ENCODE measurements around the gene SFTPB.

Gene SFTPB

DNA sequence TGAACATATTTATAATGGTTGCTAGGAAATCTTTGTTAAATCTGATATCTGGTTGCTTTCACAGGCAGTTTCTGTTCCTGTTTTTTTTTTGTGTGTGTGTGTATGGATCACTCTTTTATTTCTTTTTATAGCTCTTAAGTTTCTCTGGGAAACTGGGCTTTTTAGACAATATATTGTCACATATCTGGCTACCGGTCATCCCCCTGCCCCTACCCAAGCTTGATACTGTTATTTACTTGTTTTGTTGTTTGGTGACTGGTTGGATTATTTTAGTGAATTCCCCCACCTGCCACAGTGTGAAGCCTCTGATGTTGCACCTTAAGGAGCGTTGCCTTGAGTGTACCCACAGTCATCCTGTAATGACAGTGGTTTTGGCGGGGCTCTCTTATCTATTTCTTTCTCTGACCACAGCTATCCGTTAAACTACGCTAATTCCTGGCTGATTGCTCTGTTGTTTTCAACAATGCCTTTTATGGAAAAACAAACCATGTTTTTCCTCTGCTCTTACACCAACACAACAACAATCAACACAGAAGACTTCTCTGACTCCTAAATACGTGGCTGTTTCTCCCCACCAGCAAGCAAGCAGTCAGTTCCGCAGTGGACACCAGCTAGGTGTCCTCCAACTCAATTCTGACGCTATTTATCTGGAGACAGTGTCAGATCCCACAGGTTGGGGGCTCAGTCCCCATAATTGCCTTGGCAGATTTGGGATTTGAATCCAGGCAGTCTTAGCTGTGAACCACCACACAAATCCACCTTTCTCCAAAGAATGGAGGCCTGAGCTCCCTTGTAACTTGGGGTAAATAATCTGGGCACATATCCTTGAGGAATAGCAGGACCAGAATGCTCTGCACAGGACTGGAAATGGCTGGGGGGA is 37.0 kb upstream of the SFTPB start:
- no peak for TF ChIP-seq POLR2AphosphoS5 (IDR thresholded peaks at IDR 0.05; ENCODE audit: borderline replicate concordance, low read depth, low read length)
- TF ChIP-seq EZH2 (IDR thresholded peaks at IDR 0.05), result no peak
- TF ChIP-seq FOXP2 (optimal IDR thresholded peaks at IDR 0.05; ENCODE audit: control extremely low read depth, extremely low read length, insufficient read depth), result no peak
- Histone ChIP-seq H3K4me3 (no peak overlapping the region), H3K27ac (no peak overlapping the region), H3K36me3 (ENCODE audit: insufficient read depth, low read length) (no peaks in the 10 kb centered on the region), H3K9me3 (ENCODE audit: low read depth, low read length) (no peaks in the 10 kb centered on the region), H3K9ac (ENCODE audit: insufficient read length) (no peak overlapping the region)
- no peak for DNase-seq (ENCODE audit: low read depth, low spot score)

DNA sequence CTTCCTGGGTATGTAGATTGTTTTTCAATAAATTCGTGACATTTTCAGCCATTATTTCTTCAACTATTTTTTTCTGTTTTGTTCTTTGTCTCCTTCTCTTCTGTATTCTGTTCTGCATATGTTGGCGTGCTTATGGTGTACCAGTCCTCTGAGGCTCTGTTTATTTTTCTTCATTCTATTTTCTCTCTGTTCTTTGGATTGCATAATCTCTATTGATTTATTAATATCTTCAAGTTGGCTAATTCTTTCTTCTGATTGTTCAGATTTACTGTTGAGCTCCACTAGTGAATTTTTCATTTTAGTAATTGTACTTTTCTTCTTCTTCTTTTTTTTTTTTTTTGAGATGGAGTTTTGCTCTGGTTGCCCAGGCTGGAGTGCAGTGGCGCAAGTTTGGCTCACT is 36.0 kb upstream of the SFTPB start:
- no peak overlapping the region for H3K4me3 ChIP-seq
- no peaks in the 10 kb centered on the region for H3K36me3 ChIP-seq (ENCODE audit: insufficient read depth, low read length)
- DNase-seq (ENCODE audit: low read depth, low spot score), result no peak
- peak overlapping the region; percentile 86 for H3K27ac ChIP-seq
- no peaks in the 10 kb centered on the region for H3K9me3 ChIP-seq (ENCODE audit: low read depth, low read length)
- no peak for TF ChIP-seq EZH2 (IDR thresholded peaks at IDR 0.05)
- TF ChIP-seq FOXP2 (optimal IDR thresholded peaks at IDR 0.05; ENCODE audit: control extremely low read depth, extremely low read length, insufficient read depth), result no peak
- no peak for TF ChIP-seq POLR2AphosphoS5 (IDR thresholded peaks at IDR 0.05; ENCODE audit: borderline replicate concordance, low read depth, low read length)
- H3K9ac ChIP-seq (ENCODE audit: insufficient read length), result no peak overlapping the region

DNA sequence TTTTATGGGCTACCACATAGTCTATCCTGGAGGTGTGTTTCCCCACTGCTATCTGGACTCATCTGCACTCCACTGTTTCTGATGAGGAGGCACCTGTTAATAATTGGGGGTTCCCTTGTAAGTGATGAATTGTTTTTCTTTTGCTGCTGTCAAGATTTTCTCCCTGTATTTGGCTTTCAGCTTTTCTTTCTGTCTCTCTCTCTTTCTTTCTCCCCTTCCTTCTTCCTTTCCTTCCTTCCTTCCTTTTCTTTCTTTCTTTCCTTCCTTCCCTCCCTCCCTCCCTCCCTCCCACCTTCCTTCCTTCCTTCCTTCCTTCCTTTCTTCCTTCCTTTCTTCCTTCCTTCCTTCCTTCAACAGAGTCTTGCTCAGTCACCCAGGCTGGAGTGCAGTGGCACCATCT is 35.3 kb upstream of the SFTPB start:
- peak overlapping the region; percentile 86 for H3K27ac ChIP-seq
- peak overlapping the region; percentile 27 for H3K9ac ChIP-seq (ENCODE audit: insufficient read length)
- H3K4me3 ChIP-seq, result peak overlapping the region; percentile 54
- no peak for DNase-seq (ENCODE audit: low read depth, low spot score)
- H3K9me3 ChIP-seq (ENCODE audit: low read depth, low read length), result no peaks in the 10 kb centered on the region
- no peaks in the 10 kb centered on the region for H3K36me3 ChIP-seq (ENCODE audit: insufficient read depth, low read length)
- TF ChIP-seq EZH2 (IDR thresholded peaks at IDR 0.05) (no peak), POLR2AphosphoS5 (IDR thresholded peaks at IDR 0.05; ENCODE audit: borderline replicate concordance, low read depth, low read length) (no peak), FOXP2 (optimal IDR thresholded peaks at IDR 0.05; ENCODE audit: control extremely low read depth, extremely low read length, insufficient read depth) (no peak)

DNA sequence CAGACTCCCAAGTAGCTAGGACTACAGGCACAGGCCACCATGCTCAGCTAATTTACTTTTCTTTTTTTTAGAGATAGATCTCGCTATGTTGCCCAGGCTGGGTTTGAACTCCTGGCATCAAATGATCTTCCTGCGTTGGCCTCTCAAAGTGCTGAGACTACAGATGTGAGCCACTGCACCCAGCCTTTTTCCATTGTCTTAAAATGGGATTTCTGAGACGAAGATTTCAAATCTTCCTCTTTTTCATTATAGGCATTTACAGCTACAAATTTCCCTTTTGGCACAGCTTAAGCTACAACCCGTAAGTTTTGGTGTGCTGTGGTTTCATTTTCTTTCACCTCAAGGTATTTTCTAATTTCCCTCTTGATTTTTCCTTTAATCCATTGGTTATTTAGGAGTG is 34.8 kb upstream of the SFTPB start:
- no peak for TF ChIP-seq FOXP2 (optimal IDR thresholded peaks at IDR 0.05; ENCODE audit: control extremely low read depth, extremely low read length, insufficient read depth)
- no peak for TF ChIP-seq POLR2AphosphoS5 (IDR thresholded peaks at IDR 0.05; ENCODE audit: borderline replicate concordance, low read depth, low read length)
- no peak for TF ChIP-seq EZH2 (IDR thresholded peaks at IDR 0.05)
- Histone ChIP-seq H3K27ac (peak overlapping the region; percentile 86), H3K4me3 (peak overlapping the region; percentile 54), H3K9me3 (ENCODE audit: low read depth, low read length) (no peaks in the 10 kb centered on the region), H3K36me3 (ENCODE audit: insufficient read depth, low read length) (no peaks in the 10 kb centered on the region), H3K9ac (ENCODE audit: insufficient read length) (peak overlapping the region; percentile 27)
- DNase-seq (ENCODE audit: low read depth, low spot score), result no peak

DNA sequence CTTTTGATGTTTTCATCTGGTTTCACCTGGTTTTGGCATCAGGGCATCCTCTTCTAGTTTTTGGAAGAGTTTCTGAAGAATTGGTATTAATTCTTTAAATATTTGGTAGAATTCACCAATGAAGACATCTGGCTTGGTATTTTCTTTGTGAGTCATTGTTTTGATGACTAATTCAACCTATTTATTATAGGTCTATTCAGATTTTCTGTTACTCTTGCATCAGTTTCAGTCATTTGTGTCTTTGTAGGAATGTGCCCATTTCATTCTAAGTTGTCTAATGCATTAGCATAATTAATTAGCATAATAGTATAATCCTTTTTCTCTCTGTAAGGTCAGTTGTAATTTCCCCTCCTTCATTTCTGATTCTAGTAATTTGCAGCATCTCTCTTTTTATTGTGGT is 34.2 kb upstream of the SFTPB start:
- peak overlapping the region; percentile 86; the same call in 1 of the 2 replicates for H3K27ac ChIP-seq
- H3K9ac ChIP-seq (ENCODE audit: insufficient read length), result no peak overlapping the region
- no peaks in the 10 kb centered on the region for H3K36me3 ChIP-seq (ENCODE audit: insufficient read depth, low read length)
- no peak for DNase-seq (ENCODE audit: low read depth, low spot score)
- H3K9me3 ChIP-seq (ENCODE audit: low read depth, low read length), result no peaks in the 10 kb centered on the region
- TF ChIP-seq EZH2 (IDR thresholded peaks at IDR 0.05), result no peak
- no peak for TF ChIP-seq FOXP2 (optimal IDR thresholded peaks at IDR 0.05; ENCODE audit: control extremely low read depth, extremely low read length, insufficient read depth)
- no peak for TF ChIP-seq POLR2AphosphoS5 (IDR thresholded peaks at IDR 0.05; ENCODE audit: borderline replicate concordance, low read depth, low read length)
- no peak overlapping the region for H3K4me3 ChIP-seq

DNA sequence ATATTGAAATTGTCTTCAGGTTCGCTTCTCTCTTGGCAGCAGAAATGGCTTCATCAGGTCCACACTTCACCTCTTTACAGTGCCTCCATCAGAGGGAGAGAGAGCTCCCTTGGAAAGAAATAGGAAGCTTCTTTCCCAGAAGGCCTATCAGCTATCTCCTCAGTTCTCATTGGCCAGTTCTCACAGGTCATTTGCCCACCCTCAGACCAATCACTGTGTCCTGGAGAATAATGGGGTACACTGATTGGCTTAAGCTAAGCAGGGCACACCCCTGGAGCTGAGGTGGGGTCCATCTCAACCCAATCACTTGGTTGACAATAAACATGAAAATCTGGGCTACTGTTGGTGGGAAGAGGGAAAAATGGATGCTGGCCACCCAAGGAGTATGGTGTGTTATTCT is 31.3 kb upstream of the SFTPB start:
- no peak for DNase-seq (ENCODE audit: low read depth, low spot score)
- Histone ChIP-seq H3K27ac (no peak overlapping the region), H3K36me3 (ENCODE audit: insufficient read depth, low read length) (no peaks in the 10 kb centered on the region), H3K4me3 (no peak overlapping the region), H3K9ac (ENCODE audit: insufficient read length) (no peak overlapping the region), H3K9me3 (ENCODE audit: low read depth, low read length) (no peaks in the 10 kb centered on the region)
- no peak for TF ChIP-seq EZH2 (IDR thresholded peaks at IDR 0.05)
- no peak for TF ChIP-seq FOXP2 (optimal IDR thresholded peaks at IDR 0.05; ENCODE audit: control extremely low read depth, extremely low read length, insufficient read depth)
- no peak for TF ChIP-seq POLR2AphosphoS5 (IDR thresholded peaks at IDR 0.05; ENCODE audit: borderline replicate concordance, low read depth, low read length)

DNA sequence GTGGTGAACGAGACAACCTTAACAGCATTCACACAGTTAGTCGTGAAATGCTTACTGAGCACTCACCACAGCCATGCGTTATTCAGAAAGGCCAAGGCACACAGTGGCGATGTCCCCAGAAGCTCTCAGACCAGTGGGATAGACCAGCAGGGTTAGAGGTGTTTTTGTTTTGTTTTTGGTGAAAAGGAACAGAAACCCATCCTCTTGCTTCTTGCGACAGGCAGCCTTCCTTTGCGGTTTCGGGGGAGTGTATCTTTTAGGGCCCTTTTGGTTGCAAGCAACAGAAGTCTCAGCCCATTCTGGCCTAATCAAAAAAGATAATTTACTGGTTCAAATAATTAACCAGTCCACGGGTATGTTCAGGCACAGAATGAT is 30.9 kb upstream of the SFTPB start:
- H3K36me3 ChIP-seq (ENCODE audit: insufficient read depth, low read length), result no peaks in the 10 kb centered on the region
- DNase-seq (ENCODE audit: low read depth, low spot score), result no peak
- H3K4me3 ChIP-seq, result no peak overlapping the region
- no peak overlapping the region for H3K27ac ChIP-seq
- TF ChIP-seq FOXP2 (optimal IDR thresholded peaks at IDR 0.05; ENCODE audit: control extremely low read depth, extremely low read length, insufficient read depth) (no peak), POLR2AphosphoS5 (IDR thresholded peaks at IDR 0.05; ENCODE audit: borderline replicate concordance, low read depth, low read length) (no peak), EZH2 (IDR thresholded peaks at IDR 0.05) (no peak)
- no peaks in the 10 kb centered on the region for H3K9me3 ChIP-seq (ENCODE audit: low read depth, low read length)
- no peak overlapping the region for H3K9ac ChIP-seq (ENCODE audit: insufficient read length)

DNA sequence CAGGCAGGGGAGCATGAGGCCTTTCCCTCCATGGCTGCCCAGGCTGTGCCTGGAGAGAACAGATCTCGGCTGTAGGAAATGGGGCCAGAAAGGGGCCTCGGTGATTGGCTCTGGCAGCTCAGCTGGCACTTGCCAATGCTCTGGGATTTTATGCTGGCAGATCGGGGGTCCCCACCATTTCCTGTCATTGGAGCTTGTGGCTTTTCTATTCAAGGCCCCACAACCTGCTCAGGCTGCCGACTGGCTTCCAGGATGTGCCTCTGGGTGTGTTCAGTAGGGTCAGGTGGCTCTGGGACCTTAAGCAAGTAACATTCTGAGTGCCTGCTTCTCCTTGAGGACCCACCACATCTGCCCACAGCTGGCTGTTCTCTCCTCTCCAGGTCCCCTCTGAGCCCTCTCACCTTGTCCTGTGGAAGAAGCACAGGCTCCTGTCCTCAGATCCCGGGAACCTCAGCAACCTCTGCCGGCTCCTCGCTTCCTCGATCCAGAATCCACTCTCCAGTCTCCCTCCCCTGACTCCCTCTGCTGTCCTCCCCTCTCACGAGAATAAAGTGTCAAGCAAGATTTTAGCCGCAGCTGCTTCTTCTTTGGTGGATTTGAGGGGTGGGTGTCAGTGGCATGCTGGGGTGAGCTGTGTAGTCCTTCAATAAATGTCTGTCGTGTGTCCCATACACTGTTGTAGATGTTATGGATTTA is 30.3 kb upstream of the SFTPB start:
- H3K27ac ChIP-seq, result no peak overlapping the region
- no peak overlapping the region for H3K9ac ChIP-seq (ENCODE audit: insufficient read length)
- DNase-seq (ENCODE audit: low read depth, low spot score), result no peak
- H3K9me3 ChIP-seq (ENCODE audit: low read depth, low read length), result no peaks in the 10 kb centered on the region
- no peak overlapping the region for H3K4me3 ChIP-seq
- TF ChIP-seq POLR2AphosphoS5 (IDR thresholded peaks at IDR 0.05; ENCODE audit: borderline replicate concordance, low read depth, low read length), result no peak
- no peaks in the 10 kb centered on the region for H3K36me3 ChIP-seq (ENCODE audit: insufficient read depth, low read length)

Measured in SK-N-MC (cell line).